Stimulated activated CD4-positive, alpha-beta T cell treated with anti-CD3 and anti-CD28 coated beads, TNF-alpha, amount 100 ng/mL, for 24 hours (primary cell): ENCODE results near the gene PDK2.

ENCODE experiments used
- DNase-seq, 3 experiments: peaks; one replicate each; pipeline ENCODE4 v3.0.0-alpha.2; 2020; ENCODE audit warnings: low read depth in 3 of 3

PDK2 gene

GRCh38 chr17:50149417-50150353 lies 54.5 kb downstream of the PDK2 start:
- DNase-seq = no peak

- no peak for DNase-seq
Measured at GRCh38 chr17:50150354-50151040, 55.3 kb downstream of the PDK2 start, which contains the start of gene PPP1R9B. TSS of gene PPP1R9B (minus strand) at chr17:50150677. CDS start at chr17:50150513, 164 bp downstream.

GRCh38 chr17:50151041-50151936 lies 56.1 kb downstream of the PDK2 start:
- peak; percentile 74 to 90 (median 76) for DNase-seq

- DNase-seq = no peak
Measured at GRCh38 chr17:50151937-50152547, 56.9 kb downstream of the PDK2 start.

- DNase-seq = no peak
Measured at GRCh38 chr17:50152736-50153135, 57.6 kb downstream of the PDK2 start.

GRCh38 chr17:50153650-50154575 lies 58.8 kb downstream of the PDK2 start:
- DNase-seq = no peak

- no peak for DNase-seq
Measured at GRCh38 chr17:50154604-50155003, 59.5 kb downstream of the PDK2 start.

- no peak for DNase-seq
Measured at GRCh38 chr17:50155115-50155819, 60.1 kb downstream of the PDK2 start.

GRCh38 chr17:50157891-50158290 lies 62.7 kb downstream of the PDK2 start:
- DNase-seq = no peak

GRCh38 chr17:50161023-50161910 lies 66.1 kb downstream of the PDK2 start:
- peak; percentile 92 to 95 (median 92) for DNase-seq
